SK-N-SH (cell line): ENCODE data around the gene KCNIP4.

Experiments
- CTCF ChIP-seq: fragments of 200-600 bp; sonication (generic); IDR thresholded peaks from 2 replicates; pipeline ENCODE4 v1.6.1; 2017; ENCODE audit warnings: antibody characterized with exemption, mild to moderate bottlenecking, moderate library complexity
- EP300 ChIP-seq, 2 experiments: IDR thresholded peaks; 2 replicates each; pipeline versions ENCODE4 v1.4.0 to v1.6.1; 2012; ENCODE audit warnings: borderline replicate concordance in 1 of 2, low read depth in 1 of 2, low read length in 1 of 2
- FOXM1 ChIP-seq: IDR thresholded peaks from 2 replicates; pipeline ENCODE4 v1.4.0; 2012; ENCODE audit warnings: low read depth, mild to moderate bottlenecking
- JUND ChIP-seq: IDR thresholded peaks from 2 replicates; pipeline ENCODE4 v1.4.0; 2012
- MXI1 ChIP-seq: IDR thresholded peaks from 2 replicates; pipeline ENCODE4 v1.6.1; 2012; ENCODE audit warnings: mild to moderate bottlenecking, low read depth, low read length, improper control_type of control experiment
- NFIC ChIP-seq: IDR thresholded peaks from 2 replicates; pipeline ENCODE4 v1.4.0; 2012; ENCODE audit warnings: borderline replicate concordance
- POLR2AphosphoS5 ChIP-seq: IDR thresholded peaks from 2 replicates; pipeline ENCODE4 v1.6.1; 2012; ENCODE audit warnings: low read depth, low read length
- RAD21 ChIP-seq: IDR thresholded peaks from 2 replicates; pipeline ENCODE4 v1.6.1; 2012; ENCODE audit warnings: mild to moderate bottlenecking, low read length
- RFX5 ChIP-seq: IDR thresholded peaks from 2 replicates; pipeline ENCODE4 v1.6.1; 2012; ENCODE audit warnings: mild to moderate bottlenecking, improper control_type of control experiment, low read length
- RXRA ChIP-seq: IDR thresholded peaks from 2 replicates; pipeline ENCODE4 v1.4.0; 2012; ENCODE audit warnings: low read depth, mild to moderate bottlenecking, borderline replicate concordance
- ZBTB33 ChIP-seq: IDR thresholded peaks from 2 replicates; pipeline ENCODE4 v1.4.0; 2012; ENCODE audit warnings: low read depth, borderline replicate concordance
- TF ChIP-seq, protein P1 (sequence below): IDR thresholded peaks from 2 replicates; pipeline ENCODE4 v1.4.0; 2012; ENCODE audit warnings: low read depth

DNA sequence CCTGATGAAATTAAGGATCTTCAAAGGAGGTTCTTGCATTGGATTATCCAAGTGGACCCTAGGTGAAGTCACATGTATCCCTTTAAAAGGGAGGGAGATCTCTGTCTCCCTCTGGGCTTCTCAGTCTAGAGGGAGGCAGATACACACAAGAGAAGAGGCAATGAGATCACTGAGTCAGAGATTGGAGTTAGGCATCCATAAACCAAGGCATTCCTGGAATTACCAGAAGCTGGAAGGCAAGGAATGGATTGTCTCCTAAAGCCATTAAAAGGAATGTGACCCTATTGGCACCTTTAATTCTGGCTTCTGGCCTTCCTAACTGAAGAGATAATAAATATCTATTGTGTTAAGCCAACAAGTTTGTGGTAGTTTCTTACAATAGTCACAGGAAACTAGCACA is 865.2 kb downstream of the KCNIP4 start:
- TF ChIP-seq RAD21 (no peak), CTCF (no peak), MXI1 (no peak), RFX5 (no peak), ZBTB33 (no peak), NFIC (no peak), JUND (no peak), EP300 (IDR thresholded peaks at IDR 0.05; ENCODE audit: borderline replicate concordance in 1 of 2, low read depth in 1 of 2, low read length in 1 of 2) (no peak), RXRA (no peak), FOXM1 (no peak), POLR2AphosphoS5 (no peak)
- TF ChIP-seq, protein P1, sequence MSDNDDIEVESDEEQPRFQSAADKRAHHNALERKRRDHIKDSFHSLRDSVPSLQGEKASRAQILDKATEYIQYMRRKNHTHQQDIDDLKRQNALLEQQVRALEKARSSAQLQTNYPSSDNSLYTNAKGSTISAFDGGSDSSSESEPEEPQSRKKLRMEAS: no peak
